Mucosa of descending colon (tissue), 3 donors: ENCODE data around the gene KCNQ4. TPM values are rescaled to one million over a fixed set of nuclear protein-coding genes. Genes with fewer than 3 reads are reported as not detected.
A peak's percentile ranks its signal among the peaks of the same experiment; 100 is the strongest.

ENCODE experiments used
- ATAC-seq: fragments of 200-7000 bp; cut with Tn5 transposase; one replicate; pipeline ENCODE4 v1.9.1; 2020; ENCODE audit warnings: mild to moderate bottlenecking, moderate library complexity
- DNase-seq, 3 donors: peaks; one replicate each; pipeline ENCODE4 v3.0.0-alpha.2; 2020
- H3K36me3 ChIP-seq: fragments of 200-600 bp; one replicate; pipeline ENCODE4 v1.8.0; 2021; ENCODE audit warnings: low read depth, mild to moderate bottlenecking
- H3K4me1 ChIP-seq: fragments of 200-600 bp; one replicate; pipeline ENCODE4 v1.8.0; 2021; ENCODE audit warnings: low read depth, mild to moderate bottlenecking
- H3K4me3 ChIP-seq: fragments of 200-600 bp; one replicate; pipeline ENCODE4 v1.8.0; 2021; ENCODE audit warnings: mild to moderate bottlenecking
- H3K9me3 ChIP-seq: fragments of 200-600 bp; one replicate; pipeline ENCODE4 v1.8.0; 2021; ENCODE audit warnings: mild to moderate bottlenecking
- intact Hi-C, 2 donors: fragments of 100-400 bp; cut with DNase I in 1 of 2; cut with micrococcal nuclease in 1 of 2; formaldehyde crosslinking; loops; one replicate each; pipeline versions ENCODE4 v1.11.0 to v1.11.1; 2022; cut with DNase I, micrococcal nuclease
- total RNA-seq, 3 donors: library from RNA; stranded (reverse); fragmentation: NEBNext Ultra II Directional in 2 of 3; extraction: Animal tissue kit (Norgen Biotek cat#: 25700) in 2 of 3; gene quantifications; one replicate each; pipeline versions ENCODE4 v1.2.1 to v1.2.4, GENCODE V29; 2021 to 2023
- TF ChIP-seq, protein P1 (sequence below): fragments of 200-600 bp; IDR thresholded peaks from one replicate; pipeline ENCODE4 v1.8.0; 2022; ENCODE audit warnings: antibody characterized with exemption, mild to moderate bottlenecking
- donor health status: DM: no; HTN: no; CAD: no; lungs with moderate emphysema.
- donor health status: DM: no; HTN: no; CAD: no.
- donor health status: DM: no; HTN: yes; CAD: no.

KCNQ4 gene
- total RNA-seq, 3 donors from 2014 or later, result 1.3 to 13.0 (median 2.3) TPM

DNA sequence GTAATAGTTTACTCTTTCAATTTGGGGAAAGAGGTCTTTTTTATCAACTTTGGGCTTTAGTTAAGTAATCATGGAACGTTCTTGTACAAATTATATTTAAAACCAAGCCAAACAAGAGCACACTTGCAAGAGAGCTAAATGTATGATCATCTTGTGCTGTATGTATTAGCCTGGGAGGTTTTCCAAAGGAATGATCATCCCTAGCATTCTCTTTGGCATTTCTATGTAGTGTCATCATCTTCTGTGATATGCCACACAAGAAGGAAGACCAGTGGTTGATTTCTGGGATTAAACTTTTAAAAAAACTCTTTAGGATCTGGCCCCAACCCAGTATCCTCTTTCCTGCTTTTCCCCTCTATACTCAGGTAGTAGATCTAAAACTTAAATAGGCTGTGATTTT is 38.4 kb upstream of the KCNQ4 start:
- Histone ChIP-seq H3K4me1 (peaks cover 23% of the 10 kb centered on the region), H3K36me3 (no peaks in the 10 kb centered on the region), H3K9me3 (no peaks in the 10 kb centered on the region), H3K4me3 (no peak overlapping the region)
- intact Hi-C loops, result no loop called here
- TF ChIP-seq, protein P1, sequence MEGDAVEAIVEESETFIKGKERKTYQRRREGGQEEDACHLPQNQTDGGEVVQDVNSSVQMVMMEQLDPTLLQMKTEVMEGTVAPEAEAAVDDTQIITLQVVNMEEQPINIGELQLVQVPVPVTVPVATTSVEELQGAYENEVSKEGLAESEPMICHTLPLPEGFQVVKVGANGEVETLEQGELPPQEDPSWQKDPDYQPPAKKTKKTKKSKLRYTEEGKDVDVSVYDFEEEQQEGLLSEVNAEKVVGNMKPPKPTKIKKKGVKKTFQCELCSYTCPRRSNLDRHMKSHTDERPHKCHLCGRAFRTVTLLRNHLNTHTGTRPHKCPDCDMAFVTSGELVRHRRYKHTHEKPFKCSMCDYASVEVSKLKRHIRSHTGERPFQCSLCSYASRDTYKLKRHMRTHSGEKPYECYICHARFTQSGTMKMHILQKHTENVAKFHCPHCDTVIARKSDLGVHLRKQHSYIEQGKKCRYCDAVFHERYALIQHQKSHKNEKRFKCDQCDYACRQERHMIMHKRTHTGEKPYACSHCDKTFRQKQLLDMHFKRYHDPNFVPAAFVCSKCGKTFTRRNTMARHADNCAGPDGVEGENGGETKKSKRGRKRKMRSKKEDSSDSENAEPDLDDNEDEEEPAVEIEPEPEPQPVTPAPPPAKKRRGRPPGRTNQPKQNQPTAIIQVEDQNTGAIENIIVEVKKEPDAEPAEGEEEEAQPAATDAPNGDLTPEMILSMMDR, result no peak
- ATAC-seq, result no peak
- DNase-seq, result no peak

DNA sequence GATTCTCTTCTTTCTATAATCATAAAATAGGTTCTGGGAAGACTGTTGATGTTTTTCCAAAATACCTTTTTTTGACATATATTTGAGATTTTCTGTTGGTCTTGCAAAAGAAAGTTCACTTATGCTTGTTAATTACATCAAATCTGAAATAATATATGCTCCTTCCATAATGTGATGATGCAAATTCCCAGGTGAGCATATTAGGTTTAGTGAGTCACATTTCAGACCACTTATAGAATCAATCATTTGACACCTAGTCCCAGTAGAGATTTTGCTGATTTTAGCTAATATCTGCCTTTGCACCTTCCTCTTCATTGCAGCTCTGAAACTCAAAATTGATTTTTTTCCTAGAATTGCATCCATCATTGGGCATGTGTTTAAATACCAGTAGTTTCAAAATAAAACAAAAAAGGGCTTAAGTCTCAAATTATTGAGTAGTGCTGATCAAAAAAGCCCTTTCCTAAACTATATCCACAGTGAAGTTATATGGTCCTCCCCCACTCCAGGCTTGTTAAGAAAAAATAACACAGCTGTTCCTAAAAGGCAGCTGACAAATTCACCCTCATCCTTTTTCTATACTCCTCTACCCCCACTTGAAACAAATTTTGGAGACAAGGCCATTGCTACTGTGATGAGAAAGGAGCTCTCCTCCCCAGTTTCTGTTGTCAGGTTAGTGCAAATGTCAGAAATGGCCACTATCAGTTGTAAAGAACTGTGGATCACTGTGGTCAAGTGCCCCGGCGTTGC is 37.1 kb upstream of the KCNQ4 start:
- intact Hi-C loops, result no loop called here
- TF ChIP-seq, protein P1, result no peak
- peaks cover 20% of the 10 kb centered on the region for H3K4me1 ChIP-seq
- DNase-seq, result no peak
- ATAC-seq, result no peak
- no peaks in the 10 kb centered on the region for H3K36me3 ChIP-seq
- H3K9me3 ChIP-seq, result no peaks in the 10 kb centered on the region
- H3K4me3 ChIP-seq, result no peak overlapping the region

DNA sequence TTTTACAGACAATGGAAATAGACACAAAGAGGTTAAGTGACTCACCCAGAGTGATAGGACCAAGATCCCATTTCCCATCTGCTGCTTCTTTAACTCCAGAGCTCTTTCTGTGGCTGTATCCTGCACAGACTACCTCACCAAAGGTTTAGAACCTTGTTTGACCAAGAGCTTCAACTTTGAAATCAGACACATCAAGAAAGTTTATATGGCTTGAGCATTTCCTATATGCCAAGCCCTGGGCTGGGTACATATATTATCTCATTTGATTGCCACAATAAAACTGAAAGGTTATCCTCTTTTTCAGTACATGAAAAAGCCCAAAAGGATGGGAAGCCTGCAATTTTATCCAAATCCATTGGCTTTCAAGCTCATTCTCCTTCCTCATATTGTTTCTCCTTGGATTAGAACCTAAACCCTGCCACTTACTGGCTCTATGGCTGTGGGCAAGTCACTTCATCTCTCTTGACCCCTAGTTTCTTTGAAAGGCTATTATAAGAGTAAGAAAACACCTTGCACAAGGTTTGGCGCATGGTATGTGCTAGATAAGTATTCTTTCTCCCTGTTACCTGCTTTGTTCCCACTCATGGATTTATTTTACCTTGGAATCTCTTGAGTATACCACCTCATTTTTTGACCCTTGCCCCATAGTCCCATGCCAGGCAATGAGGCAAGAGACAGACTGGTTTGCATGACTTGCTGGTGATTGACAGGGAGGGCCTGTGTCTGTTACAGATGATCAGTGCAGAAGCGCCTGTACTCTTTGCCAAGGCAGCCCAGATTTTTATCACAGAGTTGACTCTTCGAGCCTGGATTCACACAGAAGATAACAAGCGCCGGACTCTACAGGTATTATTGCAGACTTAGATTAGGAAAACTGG is 34.5 kb upstream of the KCNQ4 start:
- Histone ChIP-seq H3K9me3 (no peaks in the 10 kb centered on the region), H3K4me3 (no peak overlapping the region), H3K36me3 (no peaks in the 10 kb centered on the region), H3K4me1 (peaks cover 20% of the 10 kb centered on the region)
- intact Hi-C loops, result no loop called here
- DNase-seq (peak in 1 of 3 donors; percentile 24), ATAC-seq (peak; percentile 88)
- TF ChIP-seq, protein P1, result no peak

DNA sequence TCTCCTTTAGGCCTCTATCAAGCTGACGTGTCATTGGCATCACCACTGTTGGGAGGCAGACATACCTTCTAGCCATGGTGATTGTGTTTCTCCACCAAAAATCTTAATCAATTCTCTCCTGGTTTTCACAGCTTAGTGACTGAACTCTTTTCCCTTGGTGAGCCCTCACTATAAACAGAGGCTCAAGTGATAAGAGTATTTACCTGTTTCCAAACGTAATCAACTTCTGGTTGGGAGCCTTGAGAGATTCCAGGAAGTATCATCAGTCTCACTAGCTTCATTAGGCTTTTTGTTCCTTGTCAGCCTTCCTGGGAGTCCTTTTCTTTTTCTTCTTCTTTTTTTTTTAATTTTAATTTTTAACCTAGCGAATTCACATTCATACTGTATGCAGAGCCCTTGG is 33.8 kb upstream of the KCNQ4 start:
- no peaks in the 10 kb centered on the region for H3K9me3 ChIP-seq
- peak; percentile 41 for ATAC-seq
- no peak overlapping the region for H3K4me3 ChIP-seq
- intact Hi-C loops, result no loop called here
- no peaks in the 10 kb centered on the region for H3K36me3 ChIP-seq
- no peak for DNase-seq
- TF ChIP-seq, protein P1, result no peak
- H3K4me1 ChIP-seq, result peaks cover 20% of the 10 kb centered on the region

DNA sequence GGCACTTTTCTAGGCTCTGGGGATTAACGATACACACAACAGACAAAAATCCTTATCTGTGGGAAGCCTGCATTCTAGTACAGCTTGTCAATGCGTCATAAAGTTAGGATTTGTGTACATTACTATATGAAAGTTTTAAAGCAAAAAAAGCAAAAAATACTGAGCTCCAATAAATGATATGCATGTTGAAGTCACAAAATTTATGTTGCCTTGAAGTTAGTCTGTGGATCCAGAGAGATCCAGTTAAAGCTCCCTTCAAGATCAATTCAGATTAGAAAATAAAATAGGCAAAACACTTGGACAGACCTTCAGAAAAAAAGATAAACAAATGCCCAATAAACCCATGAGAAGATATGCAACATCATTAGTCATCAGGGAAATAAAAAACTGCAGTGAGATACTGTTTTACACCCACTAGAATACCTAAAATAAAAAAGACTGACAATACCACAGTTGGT is 33.1 kb upstream of the KCNQ4 start:
- intact Hi-C loops, result no loop called here
- Histone ChIP-seq H3K36me3 (no peaks in the 10 kb centered on the region), H3K9me3 (no peaks in the 10 kb centered on the region), H3K4me3 (no peak overlapping the region), H3K4me1 (peaks cover 20% of the 10 kb centered on the region)
- ATAC-seq (no peak), DNase-seq (no peak)
- TF ChIP-seq, protein P1, result no peak
